ENCODE data around the gene NOA1.

Gene NOA1

GRCh38 chr4:56959100-56959499 is 18.3 kb downstream of the NOA1 start:
- TF ChIP-seq FOXP2 (optimal IDR thresholded peaks at IDR 0.05; ENCODE audit: borderline replicate concordance, extremely low read depth, extremely low read length, insufficient read depth) (no peak), TAF1 (IDR thresholded peaks at IDR 0.05; ENCODE audit: borderline replicate concordance, insufficient read depth, low read length) (no peak), SIN3A (IDR thresholded peaks at IDR 0.05; ENCODE audit: borderline replicate concordance, insufficient read depth, low read length) (no peak), REST (IDR thresholded peaks at IDR 0.05; ENCODE audit: insufficient read depth in 1 of 2, low read depth in 2 of 2, low read length in 2 of 2) (no peak), POLR2AphosphoS5 (IDR thresholded peaks at IDR 0.05; ENCODE audit: low read depth, low read length) (no peak)

GRCh38 chr4:56958111-56958517 is 19.3 kb downstream of the NOA1 start:
- TF ChIP-seq POLR2AphosphoS5 (IDR thresholded peaks at IDR 0.05; ENCODE audit: low read depth, low read length) (no peak), TAF1 (IDR thresholded peaks at IDR 0.05; ENCODE audit: borderline replicate concordance, insufficient read depth, low read length) (no peak), SIN3A (IDR thresholded peaks at IDR 0.05; ENCODE audit: borderline replicate concordance, insufficient read depth, low read length) (peak; percentile 95; the same call in 1 of the 2 replicates), FOXP2 (optimal IDR thresholded peaks at IDR 0.05; ENCODE audit: borderline replicate concordance, extremely low read depth, extremely low read length, insufficient read depth) (peak; percentile 73), REST (IDR thresholded peaks at IDR 0.05; ENCODE audit: insufficient read depth in 1 of 2, low read depth in 2 of 2, low read length in 2 of 2) (0 out of 4 replicates have a peak, but pooled peaks of 1 of the 2 experiments have one; percentile 43)

DNA sequence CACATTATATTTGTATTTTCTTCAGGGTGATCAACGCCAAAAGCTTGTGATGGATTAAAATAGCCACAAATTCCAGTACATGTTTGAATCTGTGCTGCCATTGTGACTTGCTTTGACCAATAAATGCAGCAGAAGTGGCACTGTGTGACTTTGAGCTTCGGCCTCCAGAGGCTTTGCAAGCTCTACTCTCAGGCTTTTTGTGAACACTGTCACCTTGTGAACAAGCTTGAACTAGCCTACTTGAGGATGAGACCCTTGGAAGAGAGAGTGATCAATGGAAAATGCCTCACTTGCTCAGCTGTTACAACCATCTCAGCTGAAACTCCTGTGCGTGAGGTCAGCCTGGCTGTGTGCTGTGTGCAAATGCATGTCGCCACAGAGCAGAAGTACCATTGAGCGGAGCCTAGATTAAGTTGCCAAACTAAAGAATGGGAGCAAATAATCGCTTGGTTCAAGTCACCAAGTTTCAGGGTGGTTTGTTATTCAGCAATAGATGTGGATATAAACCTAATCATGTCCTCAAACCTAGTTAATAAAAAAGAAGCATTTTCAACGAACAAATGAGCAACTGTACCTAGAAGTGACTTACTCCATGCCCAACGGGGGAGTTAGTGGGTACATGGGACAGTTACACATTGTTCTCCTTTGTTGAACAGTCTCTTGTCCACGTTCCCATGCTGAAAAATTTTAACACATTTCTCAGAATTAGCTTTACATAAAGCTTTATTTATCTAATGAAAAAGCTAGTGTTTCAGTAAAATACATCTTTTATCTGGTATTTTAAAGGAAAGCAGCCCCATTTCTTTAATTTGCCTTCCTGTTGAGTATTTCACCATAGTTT is 23.5 kb downstream of the NOA1 start:
- no peak for TF ChIP-seq FOXP2 (optimal IDR thresholded peaks at IDR 0.05; ENCODE audit: borderline replicate concordance, extremely low read depth, extremely low read length, insufficient read depth)
- TF ChIP-seq REST (IDR thresholded peaks at IDR 0.05; ENCODE audit: insufficient read depth in 1 of 2, low read depth in 2 of 2, low read length in 2 of 2), result no peak

GRCh38 chr4:56941403-56941802 is 36.0 kb downstream of the NOA1 start:
- TF ChIP-seq SIN3A (IDR thresholded peaks at IDR 0.05; ENCODE audit: borderline replicate concordance, insufficient read depth, low read length) (no peak), FOXP2 (optimal IDR thresholded peaks at IDR 0.05; ENCODE audit: borderline replicate concordance, extremely low read depth, extremely low read length, insufficient read depth) (no peak)

DNA sequence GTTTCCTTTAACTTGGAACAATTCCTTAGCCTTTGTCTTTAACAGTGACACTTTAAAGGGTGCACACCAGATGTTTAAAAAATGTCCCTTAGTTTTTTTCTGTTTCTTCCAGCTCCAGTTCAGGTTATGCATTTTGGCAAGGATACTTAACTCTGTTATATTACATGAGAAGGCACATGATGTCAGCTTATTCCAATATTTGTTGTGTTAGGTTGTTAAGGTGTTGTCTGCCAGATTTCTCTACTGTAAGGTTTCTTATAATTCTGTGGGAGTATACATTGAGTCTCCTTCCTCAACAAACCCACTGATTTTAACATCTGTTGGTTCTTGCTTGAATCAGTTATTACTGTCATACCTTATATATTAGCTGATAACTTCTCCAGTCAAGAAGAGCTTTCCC is 36.4 kb downstream of the NOA1 start:
- TF ChIP-seq REST (IDR thresholded peaks at IDR 0.05; ENCODE audit: insufficient read depth in 1 of 2, low read depth in 2 of 2, low read length in 2 of 2), result no peak
- TF ChIP-seq FOXP2 (optimal IDR thresholded peaks at IDR 0.05; ENCODE audit: borderline replicate concordance, extremely low read depth, extremely low read length, insufficient read depth), result no peak
- no peak for TF ChIP-seq POLR2AphosphoS5 (IDR thresholded peaks at IDR 0.05; ENCODE audit: low read depth, low read length)
- TF ChIP-seq SIN3A (IDR thresholded peaks at IDR 0.05; ENCODE audit: borderline replicate concordance, insufficient read depth, low read length), result no peak
- TF ChIP-seq TAF1 (IDR thresholded peaks at IDR 0.05; ENCODE audit: borderline replicate concordance, insufficient read depth, low read length), result no peak

All from PFSK-1 (cell line).